Measurements from ENCODE around the gene FAM171A1.

DNA sequence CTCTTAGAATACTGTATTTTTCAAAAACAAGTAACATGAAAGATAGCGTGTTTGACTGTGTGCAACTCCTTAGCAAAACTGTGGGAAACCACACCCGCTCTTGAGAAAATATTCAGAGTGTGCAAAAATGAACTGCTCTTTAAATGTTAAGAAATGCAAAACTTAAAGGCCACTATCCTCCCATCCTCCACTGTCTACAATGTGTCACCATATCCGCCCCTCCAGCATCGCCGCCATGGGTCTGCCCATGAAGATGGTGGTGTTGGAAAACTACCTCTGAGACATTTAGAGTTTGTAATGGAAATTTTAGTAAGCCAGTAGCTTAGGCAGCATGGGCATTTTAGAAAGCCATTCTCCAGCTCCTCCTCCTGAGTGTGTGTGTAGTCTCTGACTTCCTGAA is 182.5 kb downstream of the FAM171A1 start:
- no peak for TF ChIP-seq MAFF (IDR thresholded peaks at IDR 0.05; ENCODE audit: low read depth, low read length)
- TF ChIP-seq PPARG (CRISPR knock-in tag; conservative IDR thresholded peaks at IDR 0.05), result no peak
- TF ChIP-seq, protein P1, sequence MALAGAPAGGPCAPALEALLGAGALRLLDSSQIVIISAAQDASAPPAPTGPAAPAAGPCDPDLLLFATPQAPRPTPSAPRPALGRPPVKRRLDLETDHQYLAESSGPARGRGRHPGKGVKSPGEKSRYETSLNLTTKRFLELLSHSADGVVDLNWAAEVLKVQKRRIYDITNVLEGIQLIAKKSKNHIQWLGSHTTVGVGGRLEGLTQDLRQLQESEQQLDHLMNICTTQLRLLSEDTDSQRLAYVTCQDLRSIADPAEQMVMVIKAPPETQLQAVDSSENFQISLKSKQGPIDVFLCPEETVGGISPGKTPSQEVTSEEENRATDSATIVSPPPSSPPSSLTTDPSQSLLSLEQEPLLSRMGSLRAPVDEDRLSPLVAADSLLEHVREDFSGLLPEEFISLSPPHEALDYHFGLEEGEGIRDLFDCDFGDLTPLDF (CRISPR knock-in tag; IDR thresholded peaks at IDR 0.05), result no peak
- no peak for TF ChIP-seq ZNF468 (CRISPR knock-in tag; IDR thresholded peaks at IDR 0.05)
- no peak for TF ChIP-seq CTCF (CRISPR knock-in tag; IDR thresholded peaks at IDR 0.05)
- no peak for TF ChIP-seq EEA1 (CRISPR knock-in tag; IDR thresholded peaks at IDR 0.05; ENCODE audit: borderline replicate concordance)
- TF ChIP-seq SP2 (CRISPR knock-in tag; IDR thresholded peaks at IDR 0.05), result no peak
- no peak for TF ChIP-seq RFX1 (IDR thresholded peaks at IDR 0.05)
